Small intestine (tissue), 7 donors: ENCODE results near the gene TSEN54. TPM values are rescaled to one million over a fixed set of nuclear protein-coding genes. Genes with fewer than 3 reads are reported as not detected.

Experiments
- DNase-seq, 2 donors: peaks; one replicate each; pipeline versions ENCODE4 v3.0.0 to v3.0.0-alpha.2; 2013
- FAIRE-seq: peaks from 2 replicates; lab custom pipeline; 2012; peaks lifted over from hg19 to GRCh38; lab: Jason Lieb, UNC
- H3K27ac ChIP-seq, 3 donors: one replicate each; pipeline ENCODE4 v1.5.1; 2013; ENCODE audit warnings: low read length in 2 of 3, mild to moderate bottlenecking in 2 of 3, control low read depth in 1 of 3, inconsistent platforms in 1 of 3, low read depth in 1 of 3, moderate library complexity in 1 of 3
- H3K27me3 ChIP-seq, 3 donors: one replicate each; pipeline ENCODE4 v1.6.1; 2013; ENCODE audit warnings: low read length in 3 of 3, inconsistent platforms in 1 of 3; ENCODE audit not compliant: control insufficient read depth in 3 of 3, insufficient read depth in 3 of 3
- H3K36me3 ChIP-seq, 3 donors: one replicate each; pipeline ENCODE4 v1.6.1; 2013; ENCODE audit warnings: low read length in 3 of 3, inconsistent platforms in 1 of 3, low read depth in 1 of 3, mild to moderate bottlenecking in 1 of 3, moderate library complexity in 1 of 3; ENCODE audit not compliant: control insufficient read depth in 3 of 3, insufficient read depth in 2 of 3
- H3K4me1 ChIP-seq, 3 donors: one replicate each; pipeline ENCODE4 v1.6.1; 2013; ENCODE audit warnings: low read length in 2 of 3, inconsistent platforms in 1 of 3, low read depth in 1 of 3, mild to moderate bottlenecking in 1 of 3, moderate library complexity in 1 of 3; ENCODE audit not compliant: control insufficient read depth in 3 of 3, insufficient read depth in 2 of 3
- H3K4me3 ChIP-seq, 3 donors: one replicate each; pipeline ENCODE4 v1.5.1; 2013; ENCODE audit warnings: low read length in 3 of 3, control low read depth in 1 of 3, inconsistent platforms in 1 of 3, low read depth in 1 of 3, mild to moderate bottlenecking in 1 of 3, moderate library complexity in 1 of 3
- H3K9me3 ChIP-seq, 2 donors: one replicate each; pipeline ENCODE4 v1.6.1; 2013; ENCODE audit warnings: low read depth in 1 of 2, low read length in 1 of 2; ENCODE audit not compliant: control insufficient read depth in 2 of 2, insufficient read depth in 1 of 2
- WGBS, 3 donors: extraction: QIAGEN DNeasy Blood & Tissue Kit; methylation state at CpG; one replicate each; pipeline ENCODE4 v1.1.7; 2013; 5-methylcytosine and 5-hydroxymethylcytosine counted together
- polyA plus RNA-seq, 4 donors: library from polyadenylated mRNA; stranded (reverse) in 3 of 4; unstranded in 1 of 4; fragments of 200-250 nt in 3 of 4; fragments of 120-200 nt in 1 of 4; gene quantifications; one replicate each; pipeline versions ENCODE4 v1.2.1 to v1.2.3, GENCODE V29; 2013
- donor health status: healthy with polysubstance abuse.
- donor health status: control.
- donor health status: control.
- donor health status: Bipolar disorder and iron deficiency.
- donor health status: healthy.

Gene TSEN54
- polyA plus RNA-seq, 4 donors: 35.5 to 91.1 (median 69.4) TPM

DNA sequence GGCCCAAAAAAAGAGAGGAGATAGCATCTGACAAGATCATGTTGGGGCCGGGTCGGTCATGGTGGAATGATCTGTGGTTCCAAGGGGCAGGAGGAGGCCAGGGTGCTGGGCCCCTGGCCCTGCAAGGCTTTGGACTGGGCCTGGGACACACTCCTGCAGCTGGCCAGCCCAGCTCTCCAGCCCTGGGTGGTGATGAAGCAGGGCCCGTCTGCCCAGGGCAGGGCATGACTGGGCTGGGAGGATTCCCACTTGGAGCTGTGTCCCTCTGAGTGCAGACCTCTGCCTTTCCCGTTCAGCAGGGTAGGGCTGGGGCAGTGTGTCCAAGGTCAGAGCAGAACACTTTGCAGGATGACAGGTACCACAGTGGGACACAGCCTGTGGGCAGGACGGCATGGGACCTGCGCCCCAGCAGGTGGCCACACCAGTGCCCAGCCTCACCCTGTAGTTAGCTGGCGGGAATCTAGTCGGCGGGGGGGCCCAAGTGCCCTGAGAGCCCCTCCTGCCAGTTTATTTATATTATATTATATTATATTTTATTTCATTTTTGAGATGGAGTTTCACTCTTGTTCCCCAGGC is 43.7 kb downstream of the TSEN54 start:
- H3K4me3 ChIP-seq: no peak overlapping the region
- H3K4me1 ChIP-seq: peaks cover 0 to 35% (median 6%) of the 10 kb centered on the region in 3 donors
- 79 to 86% (median 80%) methylated on average over 9 of the region's 9 CpGs for WGBS, 3 donors
- H3K27ac ChIP-seq: no peak overlapping the region
- DNase-seq (no peak), FAIRE-seq (no peak)
- H3K27me3 ChIP-seq: no peaks in the 10 kb centered on the region
- peaks cover 0 to 89% (median 26%) of the 10 kb centered on the region in 3 donors for H3K36me3 ChIP-seq
- H3K9me3 ChIP-seq: no peaks in the 10 kb centered on the region

DNA sequence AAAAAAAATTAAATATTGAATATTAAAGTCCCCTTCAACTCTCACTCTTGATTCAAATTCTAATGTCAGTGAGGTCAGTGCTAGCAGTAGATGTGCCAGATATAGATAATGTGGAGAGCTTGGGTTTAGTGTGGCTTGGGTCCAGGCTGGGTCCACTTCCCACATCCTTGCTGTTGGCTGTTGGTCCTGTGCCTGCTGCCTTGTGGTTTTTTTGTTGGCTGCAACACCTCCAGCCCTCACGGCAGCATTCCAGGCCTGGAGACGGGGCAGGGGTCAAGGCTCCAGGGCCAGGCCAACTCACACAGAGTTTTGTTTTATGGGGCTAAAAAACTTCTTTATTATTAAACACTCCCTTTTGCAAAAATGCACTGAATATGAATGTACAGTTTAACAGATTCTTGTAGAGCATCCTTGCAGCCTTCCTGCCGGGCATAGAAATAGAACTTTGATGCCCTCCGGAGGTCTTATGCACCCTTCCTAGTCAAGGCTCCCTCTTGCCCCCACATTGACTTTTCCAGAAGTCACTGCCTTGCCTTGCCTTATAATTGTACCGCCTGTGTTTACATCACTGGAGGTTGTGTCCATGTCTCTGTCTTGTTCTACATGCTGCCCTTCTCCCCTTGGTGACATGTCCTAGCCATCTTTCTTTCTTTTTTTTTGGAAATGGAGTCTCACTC is 45.7 kb downstream of the TSEN54 start:
- Histone ChIP-seq H3K9me3 (no peaks in the 10 kb centered on the region), H3K36me3 (peaks cover 0 to 94% (median 36%) of the 10 kb centered on the region in 3 donors), H3K4me1 (peaks cover 0 to 16% (median 4%) of the 10 kb centered on the region in 3 donors), H3K27me3 (no peaks in the 10 kb centered on the region), H3K4me3 (no peak overlapping the region), H3K27ac (no peak overlapping the region)
- 81 to 88% (median 82%) methylated on average over 5 of the region's 5 CpGs for WGBS, 3 donors
- no peak for DNase-seq
- FAIRE-seq: no peak

GRCh38 chr17:75563063-75563758 is 46.9 kb downstream of the TSEN54 start:
- DNase-seq: no peak
- Histone ChIP-seq H3K4me3 (no peak overlapping the region), H3K9me3 (no peaks in the 10 kb centered on the region), H3K27ac (no peak overlapping the region), H3K27me3 (no peaks in the 10 kb centered on the region), H3K4me1 (peaks cover 0 to 4% (median under 1%) of the 10 kb centered on the region in 3 donors), H3K36me3 (peaks cover 0 to 96% (median 36%) of the 10 kb centered on the region in 3 donors)
- FAIRE-seq: no peak
- WGBS, 3 donors: 87 to 95% (median 94%) methylated on average over 25 to 28 of the region's 28 CpGs

DNA sequence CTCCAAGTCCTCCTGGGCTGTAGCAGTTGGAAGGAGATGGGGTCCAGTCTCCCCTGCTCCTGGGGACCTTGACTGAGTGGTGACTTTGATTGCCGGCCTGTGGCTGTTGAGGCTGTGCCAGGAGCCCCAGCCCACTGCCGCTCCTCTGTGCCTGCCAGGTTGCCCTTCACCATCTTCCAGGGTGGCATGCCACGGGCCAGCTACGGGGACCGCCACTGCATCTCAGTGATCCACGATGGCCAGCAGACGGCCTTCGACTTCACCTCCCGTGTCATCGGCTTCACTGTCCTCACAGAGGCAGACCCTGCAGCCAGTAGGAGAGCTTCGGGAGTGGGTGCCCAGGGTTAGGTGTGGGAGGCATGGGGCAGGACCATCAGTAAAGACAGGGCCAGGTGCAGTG is 47.9 kb downstream of the TSEN54 start:
- no peaks in the 10 kb centered on the region for H3K4me1 ChIP-seq
- H3K9me3 ChIP-seq: no peaks in the 10 kb centered on the region
- H3K4me3 ChIP-seq: no peak overlapping the region
- FAIRE-seq (no peak), DNase-seq (no peak)
- no peaks in the 10 kb centered on the region for H3K27me3 ChIP-seq
- 94 to 95% (median 95%) methylated on average over 11 of the region's 11 CpGs for WGBS, 3 donors
- peaks cover 0 to 96% (median 44%) of the 10 kb centered on the region in 3 donors for H3K36me3 ChIP-seq
- H3K27ac ChIP-seq: no peak overlapping the region

- no peak for DNase-seq
- 71 to 90% (median 86%) methylated on average over 7 of the region's 7 CpGs for WGBS, 3 donors
- FAIRE-seq: no peak
- no peak overlapping the region for H3K27ac ChIP-seq
- H3K4me1 ChIP-seq: no peaks in the 10 kb centered on the region
- peaks cover 0 to 96% (median 41%) of the 10 kb centered on the region in 3 donors for H3K36me3 ChIP-seq
- H3K9me3 ChIP-seq: no peaks in the 10 kb centered on the region
- no peak overlapping the region for H3K4me3 ChIP-seq
- no peaks in the 10 kb centered on the region for H3K27me3 ChIP-seq
Measured at GRCh38 chr17:75565066-75565465, 48.7 kb downstream of the TSEN54 start.

GRCh38 chr17:75565618-75566017 is 49.3 kb downstream of the TSEN54 start:
- Histone ChIP-seq H3K27ac (no peak overlapping the region), H3K4me1 (no peaks in the 10 kb centered on the region), H3K4me3 (no peak overlapping the region), H3K27me3 (no peaks in the 10 kb centered on the region), H3K9me3 (no peaks in the 10 kb centered on the region), H3K36me3 (peaks cover 0 to 96% (median 41%) of the 10 kb centered on the region in 3 donors)
- WGBS, 3 donors: 88 to 97% (median 90%) methylated on average over 6 of the region's 6 CpGs
- DNase-seq (no peak), FAIRE-seq (no peak)

- Histone ChIP-seq H3K36me3 (peaks cover 0 to 97% (median 44%) of the 10 kb centered on the region in 3 donors), H3K4me3 (no peak overlapping the region), H3K9me3 (no peaks in the 10 kb centered on the region), H3K4me1 (no peaks in the 10 kb centered on the region), H3K27me3 (no peaks in the 10 kb centered on the region), H3K27ac (no peak overlapping the region)
- 67 to 80% (median 75%) methylated on average over 6 of the region's 6 CpGs for WGBS, 3 donors
- no peak for DNase-seq
- no peak for FAIRE-seq
Measured at GRCh38 chr17:75566416-75566815, 50.1 kb downstream of the TSEN54 start.

- FAIRE-seq (no peak), DNase-seq (no peak)
- H3K4me1 ChIP-seq: no peaks in the 10 kb centered on the region
- H3K27me3 ChIP-seq: no peaks in the 10 kb centered on the region
- WGBS, 3 donors: 84 to 95% (median 89%) methylated on average over 5 of the region's 5 CpGs
- H3K27ac ChIP-seq: no peak overlapping the region
- no peaks in the 10 kb centered on the region for H3K9me3 ChIP-seq
- H3K36me3 ChIP-seq: peaks cover 0 to 97% (median 46%) of the 10 kb centered on the region in 3 donors
- no peak overlapping the region for H3K4me3 ChIP-seq
Measured at GRCh38 chr17:75566834-75567233, 50.5 kb downstream of the TSEN54 start.
